IPS-15b (cell line): ENCODE results near the gene NPR3.

ENCODE experiments used
- H3K27me3 ChIP-seq: one replicate; pipeline ENCODE4 v1.6.1; 2013; ENCODE audit warnings: low read length; ENCODE audit not compliant: control insufficient read depth, insufficient read depth
- H3K36me3 ChIP-seq: one replicate; pipeline ENCODE4 v1.6.1; 2013; ENCODE audit warnings: low read length; ENCODE audit not compliant: control insufficient read depth, insufficient read depth
- H3K4me1 ChIP-seq: one replicate; pipeline ENCODE4 v1.6.1; 2013; ENCODE audit warnings: mild to moderate bottlenecking, low read length; ENCODE audit not compliant: control insufficient read depth, insufficient read depth
- H3K4me3 ChIP-seq: one replicate; pipeline ENCODE4 v1.5.1; 2013; ENCODE audit warnings: low read depth, low read length
- H3K9ac ChIP-seq: one replicate; pipeline ENCODE4 v1.6.1; 2013; ENCODE audit warnings: low read depth, mild to moderate bottlenecking, low read length
- H3K9me3 ChIP-seq: one replicate; pipeline ENCODE4 v1.6.1; 2013; ENCODE audit warnings: mild to moderate bottlenecking, low read length; ENCODE audit not compliant: control insufficient read depth, insufficient read depth

Gene NPR3

GRCh38 chr5:32831624-32832023 is 120.5 kb downstream of the NPR3 start:
- Histone ChIP-seq H3K9ac (no peak overlapping the region), H3K27me3 (no peaks in the 10 kb centered on the region), H3K4me1 (no peaks in the 10 kb centered on the region), H3K4me3 (no peak overlapping the region), H3K9me3 (no peaks in the 10 kb centered on the region), H3K36me3 (no peaks in the 10 kb centered on the region)

DNA sequence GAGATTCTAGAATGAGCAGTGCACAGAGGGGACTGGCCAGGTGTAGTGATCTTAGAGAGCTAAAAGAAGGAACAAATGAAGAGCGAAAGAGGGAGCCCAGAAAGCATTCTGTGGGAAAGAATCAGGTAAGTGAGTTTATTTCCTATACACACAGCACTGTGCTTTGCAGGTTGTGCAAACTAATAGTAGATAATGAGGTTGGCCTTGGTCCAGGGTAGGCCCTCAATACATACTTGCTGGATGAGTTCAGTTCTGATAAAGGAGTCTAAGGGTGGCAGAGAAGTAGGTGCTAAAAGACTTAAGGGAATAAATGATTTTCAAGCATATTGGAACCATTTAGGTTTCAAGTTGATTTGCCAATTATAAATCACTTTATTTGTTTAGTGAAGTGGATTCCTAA is 122.0 kb downstream of the NPR3 start:
- no peak overlapping the region for H3K4me3 ChIP-seq
- H3K9ac ChIP-seq: no peak overlapping the region
- no peaks in the 10 kb centered on the region for H3K27me3 ChIP-seq
- no peaks in the 10 kb centered on the region for H3K36me3 ChIP-seq
- no peaks in the 10 kb centered on the region for H3K9me3 ChIP-seq
- H3K4me1 ChIP-seq: no peaks in the 10 kb centered on the region

DNA sequence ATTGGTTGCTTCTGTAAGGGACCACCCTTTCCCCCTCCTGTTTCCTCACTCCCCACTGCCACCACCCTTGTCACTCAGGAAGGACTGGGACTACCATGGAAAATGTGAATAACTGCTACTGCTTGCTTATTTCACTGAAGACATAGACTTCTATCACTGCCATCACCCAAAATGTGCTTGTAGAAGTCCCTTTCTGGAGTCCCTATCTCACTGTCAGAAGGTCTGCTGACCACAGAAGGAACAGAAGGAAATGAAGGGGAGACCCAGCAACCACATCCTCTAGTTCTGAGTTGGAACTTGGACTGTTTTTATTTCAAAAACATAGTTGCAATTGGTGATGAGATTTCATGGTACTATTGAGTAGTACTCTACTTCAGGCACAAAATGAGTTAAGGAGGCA is 122.5 kb downstream of the NPR3 start:
- Histone ChIP-seq H3K4me3 (no peak overlapping the region), H3K27me3 (no peaks in the 10 kb centered on the region), H3K9ac (no peak overlapping the region), H3K9me3 (no peaks in the 10 kb centered on the region), H3K36me3 (no peaks in the 10 kb centered on the region), H3K4me1 (no peaks in the 10 kb centered on the region)

- H3K27me3 ChIP-seq: no peaks in the 10 kb centered on the region
- no peaks in the 10 kb centered on the region for H3K9me3 ChIP-seq
- H3K36me3 ChIP-seq: no peaks in the 10 kb centered on the region
- H3K9ac ChIP-seq: no peak overlapping the region
- H3K4me3 ChIP-seq: no peak overlapping the region
- no peaks in the 10 kb centered on the region for H3K4me1 ChIP-seq
These were observed 123.1 kb downstream of the NPR3 start for GRCh38 chr5:32834251-32834650.

DNA sequence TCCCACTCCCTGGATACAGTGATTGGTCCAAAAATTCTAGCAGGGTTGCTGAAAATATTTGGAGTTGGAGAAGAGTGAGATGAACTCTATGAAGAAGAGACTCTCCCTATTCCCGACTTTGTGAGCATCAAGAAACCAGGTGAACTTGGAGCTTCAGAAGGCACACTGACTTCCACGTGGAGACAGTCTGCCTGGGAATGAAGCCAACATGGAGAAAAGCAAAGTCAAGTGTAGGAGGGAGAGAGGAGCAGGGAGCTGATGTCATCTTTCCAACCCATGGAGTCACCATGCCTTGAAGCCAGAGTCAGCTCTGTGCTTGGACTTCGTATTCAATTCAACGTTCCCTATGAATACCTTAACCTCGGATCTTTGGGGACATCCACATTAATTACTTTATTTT is 125.1 kb downstream of the NPR3 start:
- Histone ChIP-seq H3K4me3 (no peak overlapping the region), H3K27me3 (no peaks in the 10 kb centered on the region), H3K36me3 (no peaks in the 10 kb centered on the region), H3K9ac (no peak overlapping the region), H3K9me3 (no peaks in the 10 kb centered on the region), H3K4me1 (no peaks in the 10 kb centered on the region)

GRCh38 chr5:32837211-32837610 is 126.1 kb downstream of the NPR3 start:
- no peaks in the 10 kb centered on the region for H3K9me3 ChIP-seq

GRCh38 chr5:32839106-32839505 is 128.0 kb downstream of the NPR3 start:
- no peaks in the 10 kb centered on the region for H3K36me3 ChIP-seq
- no peaks in the 10 kb centered on the region for H3K4me1 ChIP-seq
- H3K4me3 ChIP-seq: no peak overlapping the region
- H3K9ac ChIP-seq: no peak overlapping the region
- no peaks in the 10 kb centered on the region for H3K9me3 ChIP-seq
- H3K27me3 ChIP-seq: no peaks in the 10 kb centered on the region

More at GRCh38 chr5:32837211-32837610, 126.1 kb downstream of the NPR3 start:
- no peaks in the 10 kb centered on the region for H3K36me3 ChIP-seq
- no peaks in the 10 kb centered on the region for H3K4me1 ChIP-seq
- no peak overlapping the region for H3K9ac ChIP-seq
- H3K4me3 ChIP-seq: no peak overlapping the region
- H3K27me3 ChIP-seq: no peaks in the 10 kb centered on the region

DNA sequence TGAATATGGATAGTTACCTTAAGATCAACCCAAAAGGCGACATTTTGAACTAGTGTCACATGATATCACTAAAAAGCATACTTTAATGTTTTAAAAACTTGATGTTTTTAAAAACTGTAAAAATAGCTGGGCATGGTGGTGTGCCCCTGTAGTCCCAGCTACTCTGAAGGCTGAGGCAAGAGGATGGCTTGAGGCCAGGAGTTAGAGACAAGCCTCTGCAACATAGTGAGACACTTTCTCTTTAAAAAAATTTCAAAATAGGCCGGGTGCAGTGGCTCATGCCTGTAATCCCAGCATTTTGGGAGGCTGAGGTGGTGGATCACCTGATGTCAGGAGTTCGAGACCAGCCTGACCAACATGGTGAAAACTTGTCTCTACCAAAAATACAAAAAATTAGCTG is 129.5 kb downstream of the NPR3 start:
- H3K4me3 ChIP-seq: no peak overlapping the region
- no peaks in the 10 kb centered on the region for H3K36me3 ChIP-seq
- H3K4me1 ChIP-seq: no peaks in the 10 kb centered on the region
- no peaks in the 10 kb centered on the region for H3K27me3 ChIP-seq
- H3K9ac ChIP-seq: no peak overlapping the region
- no peaks in the 10 kb centered on the region for H3K9me3 ChIP-seq
